T-helper 2 cell (primary cell): Measurements from ENCODE around the gene CORIN.
"Not testable (repeated sequence)": the region's sequence is repeated elsewhere in the genome, so short reads cannot be mapped to it uniquely, and the experiment has no call there.

ENCODE experiments used
- DNase-seq, 5 experiments: peaks; one replicate each; pipeline versions ENCODE4 v3.0.0 to v3.0.0-alpha.2; 2012 to 2022

Gene CORIN

GRCh38 chr4:47762376-47763266, 75.2 kb downstream of the CORIN start:
- DNase-seq, result no peak

- not testable (repeated sequence) for DNase-seq
Observed at GRCh38 chr4:47753316-47753715, 84.6 kb downstream of the CORIN start.

- no peak for DNase-seq
Observed at GRCh38 chr4:47752214-47752613, 85.7 kb downstream of the CORIN start.

- no peak for DNase-seq
Observed at GRCh38 chr4:47750788-47751187, 87.1 kb downstream of the CORIN start.

- DNase-seq, result no peak
Observed at GRCh38 chr4:47749858-47750257, 88.0 kb downstream of the CORIN start.

- no peak for DNase-seq
Observed at GRCh38 chr4:47749060-47749459, 88.8 kb downstream of the CORIN start.

- no peak for DNase-seq
Observed at GRCh38 chr4:47747846-47748494, 89.9 kb downstream of the CORIN start.

GRCh38 chr4:47747211-47747610, 90.7 kb downstream of the CORIN start:
- DNase-seq, result no peak

- DNase-seq, result no peak
Observed at GRCh38 chr4:47746122-47746521, 91.7 kb downstream of the CORIN start.

- DNase-seq, result no peak
Observed at GRCh38 chr4:47744843-47745382, 93.0 kb downstream of the CORIN start.

GRCh38 chr4:47744253-47744652, 93.6 kb downstream of the CORIN start:
- no peak for DNase-seq

- no peak for DNase-seq
Observed at GRCh38 chr4:47741200-47741599, 96.7 kb downstream of the CORIN start.

- DNase-seq, result no peak
Observed at GRCh38 chr4:47737326-47737725, 100.5 kb downstream of the CORIN start.

- no peak for DNase-seq
Observed at GRCh38 chr4:47736555-47736954, 101.3 kb downstream of the CORIN start.

- DNase-seq, result no peak
Observed at GRCh38 chr4:47736146-47736545, 101.7 kb downstream of the CORIN start.

GRCh38 chr4:47733302-47734175, 104.3 kb downstream of the CORIN start:
- DNase-seq, result no peak

GRCh38 chr4:47731182-47731581, 106.7 kb downstream of the CORIN start:
- no peak for DNase-seq

- no peak for DNase-seq
Observed at GRCh38 chr4:47729131-47729680, 108.7 kb downstream of the CORIN start.

GRCh38 chr4:47721892-47722575, 115.8 kb downstream of the CORIN start:
- no peak for DNase-seq

- no peak for DNase-seq
Observed at GRCh38 chr4:47721485-47721884, 116.4 kb downstream of the CORIN start.

- DNase-seq, result no peak
Observed at GRCh38 chr4:47720787-47721186, 117.1 kb downstream of the CORIN start.

- DNase-seq, result no peak
Observed at GRCh38 chr4:47719576-47719975, 118.3 kb downstream of the CORIN start.
